Glutamatergic neuron (in vitro differentiated cells): ENCODE measurements around the gene ZNF202. TPM values are rescaled to one million over a fixed set of nuclear protein-coding genes. Genes with fewer than 3 reads are reported as not detected.

ENCODE experiments used
- DNase-seq: peaks from one replicate; pipeline ENCODE4 v3.0.0; 2022
- H3K27ac Mint-ChIP-seq: one replicate; pipeline ENCODE4 v1.8.0; 2020; ENCODE audit warnings: mild to moderate bottlenecking, mixed read lengths, inconsistent platforms; ENCODE audit not compliant: unreplicated experiment
- H3K27me3 Mint-ChIP-seq: one replicate; pipeline ENCODE4 v1.8.0; 2020; ENCODE audit warnings: mild to moderate bottlenecking, moderate library complexity, mixed read lengths, inconsistent platforms; ENCODE audit not compliant: unreplicated experiment
- H3K36me3 Mint-ChIP-seq: one replicate; pipeline ENCODE4 v1.8.0; 2020; ENCODE audit warnings: mild to moderate bottlenecking, mixed read lengths, inconsistent platforms; ENCODE audit not compliant: unreplicated experiment
- H3K4me1 Mint-ChIP-seq: one replicate; pipeline ENCODE4 v1.8.0; 2020; ENCODE audit warnings: mild to moderate bottlenecking, low read depth, mixed read lengths, inconsistent platforms; ENCODE audit not compliant: unreplicated experiment
- H3K4me3 Mint-ChIP-seq: one replicate; pipeline ENCODE4 v1.8.0; 2020; ENCODE audit warnings: mild to moderate bottlenecking, mixed read lengths, inconsistent platforms; ENCODE audit not compliant: unreplicated experiment
- H3K9me3 Mint-ChIP-seq: one replicate; pipeline ENCODE4 v1.8.0; 2020; ENCODE audit warnings: mild to moderate bottlenecking, moderate library complexity, mixed read lengths, inconsistent platforms; ENCODE audit not compliant: unreplicated experiment
- total RNA-seq: library from RNA; stranded (reverse); fragmentation: NEBNext Ultra II Directional; extraction: Animal tissue kit (Norgen Biotek cat#: 25700); gene quantifications from one replicate; pipeline ENCODE4 v1.2.1, GENCODE V29; 2021; ENCODE audit not compliant: unreplicated experiment
- TF ChIP-seq, protein P1 (sequence below): fragments of 200-600 bp; sonication (generic); IDR thresholded peaks from one replicate; pipeline ENCODE4 v1.5.0; 2021; ENCODE audit not compliant: partially characterized antibody, unreplicated experiment

Gene ZNF202
- total RNA-seq, 1 donor from 2014 or later: 18.2 TPM

DNA sequence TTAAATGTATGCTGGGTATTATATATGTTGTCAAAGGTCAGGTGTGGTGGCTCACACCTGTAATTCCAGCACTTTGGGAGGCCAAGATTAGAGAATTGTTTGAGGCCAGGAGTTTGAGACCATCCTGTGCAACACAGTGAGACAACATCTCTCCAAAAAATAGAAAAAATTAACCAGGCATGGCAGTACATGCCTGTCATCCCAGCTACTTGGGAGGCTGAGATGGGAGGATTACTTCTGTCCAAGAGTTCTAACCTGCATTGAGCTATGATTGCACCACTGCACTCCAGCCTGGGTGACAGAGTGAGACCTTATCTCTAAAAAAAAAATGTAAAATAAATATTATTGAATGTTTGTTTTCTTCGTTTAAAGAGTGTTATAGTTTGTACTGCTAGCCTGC lies 24.1 kb upstream of the ZNF202 start:
- Mint-ChIP-seq H3K4me1 (no peaks in the 10 kb centered on the region), H3K27me3 (peaks cover 4% of the 10 kb centered on the region), H3K27ac (no peak overlapping the region), H3K4me3 (no peak overlapping the region), H3K9me3 (peaks cover 2% of the 10 kb centered on the region), H3K36me3 (peaks cover 16% of the 10 kb centered on the region)
- TF ChIP-seq, protein P1, sequence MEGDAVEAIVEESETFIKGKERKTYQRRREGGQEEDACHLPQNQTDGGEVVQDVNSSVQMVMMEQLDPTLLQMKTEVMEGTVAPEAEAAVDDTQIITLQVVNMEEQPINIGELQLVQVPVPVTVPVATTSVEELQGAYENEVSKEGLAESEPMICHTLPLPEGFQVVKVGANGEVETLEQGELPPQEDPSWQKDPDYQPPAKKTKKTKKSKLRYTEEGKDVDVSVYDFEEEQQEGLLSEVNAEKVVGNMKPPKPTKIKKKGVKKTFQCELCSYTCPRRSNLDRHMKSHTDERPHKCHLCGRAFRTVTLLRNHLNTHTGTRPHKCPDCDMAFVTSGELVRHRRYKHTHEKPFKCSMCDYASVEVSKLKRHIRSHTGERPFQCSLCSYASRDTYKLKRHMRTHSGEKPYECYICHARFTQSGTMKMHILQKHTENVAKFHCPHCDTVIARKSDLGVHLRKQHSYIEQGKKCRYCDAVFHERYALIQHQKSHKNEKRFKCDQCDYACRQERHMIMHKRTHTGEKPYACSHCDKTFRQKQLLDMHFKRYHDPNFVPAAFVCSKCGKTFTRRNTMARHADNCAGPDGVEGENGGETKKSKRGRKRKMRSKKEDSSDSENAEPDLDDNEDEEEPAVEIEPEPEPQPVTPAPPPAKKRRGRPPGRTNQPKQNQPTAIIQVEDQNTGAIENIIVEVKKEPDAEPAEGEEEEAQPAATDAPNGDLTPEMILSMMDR: no peak
- DNase-seq: no peak

DNA sequence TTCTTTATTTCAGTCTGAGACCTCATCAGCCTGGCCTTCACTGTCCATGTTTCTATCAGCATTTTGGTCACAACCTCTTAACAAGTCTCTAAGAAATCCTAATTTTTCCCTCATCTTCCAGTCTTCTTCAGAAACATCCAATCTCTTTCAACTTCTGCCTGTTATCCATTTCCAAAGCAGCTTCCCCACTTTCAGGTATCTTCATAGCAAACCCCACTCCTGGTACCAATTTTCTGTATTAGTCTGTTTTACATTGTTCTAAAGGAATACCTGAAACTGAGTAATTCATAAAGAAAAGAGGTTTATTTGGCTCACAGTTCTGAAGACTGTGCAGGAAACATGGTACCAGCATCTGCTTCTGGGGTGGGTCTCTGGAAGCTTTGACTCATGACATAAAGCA lies 21.0 kb upstream of the ZNF202 start:
- H3K27ac Mint-ChIP-seq: no peak overlapping the region
- peaks cover 4% of the 10 kb centered on the region for H3K27me3 Mint-ChIP-seq
- H3K4me1 Mint-ChIP-seq: no peaks in the 10 kb centered on the region
- peaks cover 2% of the 10 kb centered on the region for H3K9me3 Mint-ChIP-seq
- no peak for DNase-seq
- TF ChIP-seq, protein P1: no peak
- H3K36me3 Mint-ChIP-seq: peaks cover 10% of the 10 kb centered on the region
- H3K4me3 Mint-ChIP-seq: no peak overlapping the region

DNA sequence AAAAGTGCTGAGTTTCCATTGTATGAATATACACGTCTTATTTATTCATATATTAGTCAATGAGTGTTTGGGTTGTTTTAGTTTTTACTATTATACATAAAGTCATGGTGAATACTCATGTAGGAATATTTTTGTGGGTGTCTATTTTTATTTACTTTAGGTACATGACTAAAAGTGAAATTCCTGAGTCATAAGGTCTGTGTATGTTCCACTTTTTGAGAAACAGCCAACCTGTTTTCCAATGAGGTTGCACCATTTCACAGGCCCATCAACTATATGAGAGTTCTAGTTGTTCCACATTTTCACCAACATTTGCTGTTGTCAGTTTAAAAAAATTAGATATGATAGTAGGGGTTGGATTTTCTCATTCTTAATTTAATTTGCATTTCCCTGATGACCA lies 19.4 kb upstream of the ZNF202 start:
- DNase-seq: no peak
- TF ChIP-seq, protein P1: no peak
- peaks cover 7% of the 10 kb centered on the region for H3K27me3 Mint-ChIP-seq
- H3K36me3 Mint-ChIP-seq: peaks cover 10% of the 10 kb centered on the region
- no peaks in the 10 kb centered on the region for H3K4me1 Mint-ChIP-seq
- no peak overlapping the region for H3K27ac Mint-ChIP-seq
- peaks cover 2% of the 10 kb centered on the region for H3K9me3 Mint-ChIP-seq
- no peak overlapping the region for H3K4me3 Mint-ChIP-seq

DNA sequence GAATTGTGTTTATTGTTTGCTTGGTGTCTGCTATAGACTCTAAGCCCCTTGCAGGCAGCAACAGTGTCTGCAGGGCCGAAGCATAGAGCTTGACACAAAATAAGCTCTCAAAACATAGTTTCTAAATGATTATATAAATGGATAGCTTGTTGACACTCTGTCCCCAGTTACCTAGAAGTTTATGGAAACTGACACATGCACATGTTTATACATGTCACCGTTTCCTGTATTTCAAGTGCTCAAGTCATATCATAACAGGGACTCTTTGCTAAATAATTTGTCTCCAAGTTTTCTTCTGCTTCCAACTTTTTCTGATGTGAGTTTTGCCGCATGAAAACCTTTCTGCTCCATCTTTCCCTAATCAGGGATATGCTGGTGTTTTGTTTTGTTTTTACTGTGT lies 16.5 kb upstream of the ZNF202 start:
- no peak for DNase-seq
- TF ChIP-seq, protein P1: no peak
- no peaks in the 10 kb centered on the region for H3K4me1 Mint-ChIP-seq
- no peaks in the 10 kb centered on the region for H3K9me3 Mint-ChIP-seq
- H3K4me3 Mint-ChIP-seq: no peak overlapping the region
- H3K27me3 Mint-ChIP-seq: peaks cover 7% of the 10 kb centered on the region
- peaks cover 10% of the 10 kb centered on the region for H3K36me3 Mint-ChIP-seq
- no peak overlapping the region for H3K27ac Mint-ChIP-seq

DNA sequence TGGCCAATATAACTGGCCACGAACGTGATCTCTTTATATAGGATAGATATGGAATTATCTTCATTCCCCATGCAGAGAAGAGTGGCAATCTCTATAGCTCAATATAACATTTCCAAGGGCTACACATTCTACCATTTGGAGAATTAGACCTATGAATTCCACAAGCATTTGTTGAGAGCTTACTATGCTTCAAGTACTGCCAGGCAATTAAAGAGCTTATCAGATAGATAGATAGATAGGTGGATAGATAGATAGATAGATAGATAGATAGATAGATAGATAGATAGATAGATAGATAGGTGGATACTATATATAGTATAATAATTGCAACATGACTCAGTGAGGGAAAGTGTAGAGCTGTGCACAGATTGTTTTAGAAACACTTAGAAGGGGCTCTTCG lies 14.4 kb upstream of the ZNF202 start:
- TF ChIP-seq, protein P1: no peak
- no peaks in the 10 kb centered on the region for H3K4me1 Mint-ChIP-seq
- no peaks in the 10 kb centered on the region for H3K36me3 Mint-ChIP-seq
- DNase-seq: no peak
- peaks cover 2% of the 10 kb centered on the region for H3K27me3 Mint-ChIP-seq
- H3K4me3 Mint-ChIP-seq: no peak overlapping the region
- no peaks in the 10 kb centered on the region for H3K9me3 Mint-ChIP-seq
- no peak overlapping the region for H3K27ac Mint-ChIP-seq
